GM19455 (cell line): ENCODE measurements around the gene CDC42BPG.
A peak's percentile ranks its signal among the peaks of the same experiment; 100 is the strongest.

Experiments used
- ATAC-seq: cut with Tn5 transposase; IDR thresholded peaks from one replicate; pipeline ENCODE4 v1.9.1; 2021; ENCODE audit not compliant: unreplicated experiment

CDC42BPG gene

GRCh38 chr11:64810891-64811272, 33.6 kb downstream of the CDC42BPG start:
- ATAC-seq = peak; percentile 12

- ATAC-seq = peak; percentile 65
Measured at GRCh38 chr11:64810271-64810890, 34.1 kb downstream of the CDC42BPG start, which contains the start of gene MEN1. MEN1 (minus strand) TSS chr11:64810551; CDS start chr11:64810109, 442 bp downstream.

- ATAC-seq = no peak
Measured at GRCh38 chr11:64809781-64810241, 34.6 kb downstream of the CDC42BPG start.

GRCh38 chr11:64805481-64805880, 39.0 kb downstream of the CDC42BPG start:
- ATAC-seq = no peak

GRCh38 chr11:64804346-64805210, 39.9 kb downstream of the CDC42BPG start:
- ATAC-seq = no peak

- ATAC-seq = no peak
Measured at GRCh38 chr11:64803846-64804345, 40.6 kb downstream of the CDC42BPG start.

- ATAC-seq = peak; percentile 55
Measured at GRCh38 chr11:64803158-64803845, 41.2 kb downstream of the CDC42BPG start, which contains the start of gene MAP4K2. MAP4K2 (minus strand) TSS chr11:64803214; CDS start chr11:64803149, 65 bp downstream.

GRCh38 chr11:64802370-64803157, 41.9 kb downstream of the CDC42BPG start:
- peak; percentile 33 for ATAC-seq

- no peak for ATAC-seq
Measured at GRCh38 chr11:64801561-64802369, 42.7 kb downstream of the CDC42BPG start.

- no peak for ATAC-seq
Measured at GRCh38 chr11:64801158-64801464, 43.3 kb downstream of the CDC42BPG start.

- ATAC-seq = no peak
Measured at GRCh38 chr11:64800303-64801157, 43.9 kb downstream of the CDC42BPG start.

- ATAC-seq = no peak
Measured at GRCh38 chr11:64799623-64800302, 44.7 kb downstream of the CDC42BPG start.

- no peak for ATAC-seq
Measured at GRCh38 chr11:64799256-64799622, 45.2 kb downstream of the CDC42BPG start.

GRCh38 chr11:64796757-64797541, 47.5 kb downstream of the CDC42BPG start:
- ATAC-seq = no peak

- no peak for ATAC-seq
Measured at GRCh38 chr11:64796047-64796756, 48.3 kb downstream of the CDC42BPG start.

- no peak for ATAC-seq
Measured at GRCh38 chr11:64794526-64794925, 49.9 kb downstream of the CDC42BPG start.
